HCT116 (cell line): ENCODE measurements around the gene MED15. TPM values are rescaled to one million over a fixed set of nuclear protein-coding genes. Genes with fewer than 3 reads are reported as not detected.

Source experiments
- ATAC-seq: fragments of 200-7000 bp; cut with Tn5 transposase; 2 replicates; pipeline ENCODE4 v1.9.1; 2020; ENCODE audit warnings: mild to moderate bottlenecking, moderate library complexity
- BruUV-seq: library from RNA; stranded (reverse); fragments of 400-500 nt; replicated peaks from 2 replicates; lab custom pipeline; 2021; lab: Mats Ljungman, UMichigan
- CTCF ChIA-PET: fragments of 300-600 bp; sonication (Branson Sonifier 250); formaldehyde crosslinking; loops from one replicate; lab custom pipeline; 2021; ENCODE audit warnings: antibody characterized with exemption; lab: Charles Lee
- POLR2A ChIA-PET: fragments of 300-600, 350-600 bp; sonication (Branson Sonifier 250); formaldehyde crosslinking; loops from one replicate; lab custom pipeline; 2021; ENCODE audit warnings: antibody characterized with exemption; lab: Charles Lee
- RAD21 ChIA-PET, 2 experiments: fragments of 300-600 bp; sonication (Branson Sonifier 250); formaldehyde crosslinking; loops; one replicate each; lab custom pipeline; 2023; ENCODE audit warnings: low total read pairs in 2 of 2; ENCODE audit not compliant: uncharacterized antibody in 2 of 2, unreplicated experiment in 2 of 2, low non-redundant PET in 1 of 2; lab: Charles Lee
- DNase-seq: peaks from one replicate; pipeline ENCODE4 v3.0.0-alpha.2; 2010; ENCODE audit warnings: low read depth, low spot score
- H2AFZ ChIP-seq: fragments of 200-600 bp; shearing (Covaris generic), sonication (generic); 2 replicates; pipeline ENCODE4 v1.6.1; 2017; ENCODE audit warnings: low read depth, mixed run types, mixed read lengths, antibody characterized with exemption, low read length; ENCODE audit not compliant: poor library complexity, severe bottlenecking
- H3K27ac ChIP-seq: 2 replicates; pipeline ENCODE4 v1.5.1; 2012; ENCODE audit warnings: low read depth, low read length
- H3K27me3 ChIP-seq: fragments of 200-600 bp; sonication (generic); 2 replicates; pipeline ENCODE4 v1.6.1; 2016; ENCODE audit warnings: mixed run types, low read length, mixed read lengths; ENCODE audit not compliant: insufficient read depth
- H3K36me3 ChIP-seq, 2 experiments: fragments of 200-500 bp in 1 of 2; fragments of 200-600 bp in 1 of 2; sonication (Bioruptor generic) in 1 of 2; sonication (generic) in 1 of 2; 2 replicates each; pipeline versions ENCODE4 v1.5.1 to v1.6.1; 2014 to 2016; ENCODE audit warnings: low read length in 2 of 2, inconsistent platforms in 1 of 2, mixed read lengths in 1 of 2, mixed run types in 1 of 2; ENCODE audit not compliant: insufficient read depth in 2 of 2, control insufficient read depth in 1 of 2
- H3K4me1 ChIP-seq, 2 experiments: fragments of 200-600 bp in 1 of 2; sonication (generic) in 1 of 2; 2 replicates each; pipeline versions ENCODE4 v1.5.1 to v1.6.1; 2012 to 2017; ENCODE audit warnings: low read length in 2 of 2, inconsistent platforms in 1 of 2, mild to moderate bottlenecking in 1 of 2, mixed read lengths in 1 of 2, mixed run types in 1 of 2, moderate library complexity in 1 of 2; ENCODE audit not compliant: insufficient read depth in 2 of 2, control insufficient read depth in 1 of 2
- H3K4me2 ChIP-seq: fragments of 200-600 bp; sonication (generic); 2 replicates; pipeline ENCODE4 v1.6.1; 2017; ENCODE audit warnings: mixed run types, low read length, mixed read lengths
- H3K4me3 ChIP-seq, 2 experiments: fragments of 200-600 bp in 1 of 2; sonication (generic) in 1 of 2; replicated peaks in 1 of 2; 2 replicates each; pipeline ENCODE4 v1.5.1; 2011 to 2016; ENCODE audit warnings: low read length in 2 of 2, control low read depth in 1 of 2, low read depth in 1 of 2, mild to moderate bottlenecking in 1 of 2, mixed read lengths in 1 of 2, mixed run types in 1 of 2
- H3K79me2 ChIP-seq: fragments of 200-600 bp; sonication (generic); 2 replicates; pipeline ENCODE4 v1.6.1; 2017; ENCODE audit warnings: mild to moderate bottlenecking, mixed run types, low read length, moderate library complexity, mixed read lengths; ENCODE audit not compliant: insufficient read depth
- H3K9ac ChIP-seq: fragments of 200-600 bp; sonication (generic); 2 replicates; pipeline ENCODE4 v1.6.1; 2016; ENCODE audit warnings: low read length, mixed read lengths
- H3K9me2 ChIP-seq: fragments of 200-600 bp; sonication (generic), shearing (Covaris generic); 2 replicates; pipeline ENCODE4 v1.6.1; 2017; ENCODE audit warnings: mixed run types, mild to moderate bottlenecking, moderate library complexity; ENCODE audit not compliant: insufficient read depth
- H3K9me3 ChIP-seq, 2 experiments: fragments of 200-500 bp in 1 of 2; fragments of 200-600 bp in 1 of 2; sonication (Bioruptor generic) in 1 of 2; sonication (generic) in 1 of 2; 2 replicates each; pipeline ENCODE4 v1.6.1; 2014 to 2017; ENCODE audit warnings: low read length in 2 of 2, mixed read lengths in 2 of 2, inconsistent platforms in 1 of 2, low read depth in 1 of 2, mild to moderate bottlenecking in 1 of 2, mixed run types in 1 of 2, moderate library complexity in 1 of 2; ENCODE audit not compliant: control insufficient read depth in 1 of 2, insufficient read depth in 1 of 2
- H4K20me1 ChIP-seq: fragments of 200-600 bp; sonication (generic), shearing (Covaris generic); 2 replicates; pipeline ENCODE4 v1.6.1; 2017; ENCODE audit warnings: mixed run types, mild to moderate bottlenecking, moderate library complexity; ENCODE audit not compliant: insufficient read depth
- CBX3 ChIP-seq: IDR thresholded peaks from 2 replicates; pipeline ENCODE4 v1.6.1; 2012; ENCODE audit warnings: low read depth
- CEBPB ChIP-seq: IDR thresholded peaks from 2 replicates; pipeline ENCODE4 v1.6.1; 2012; ENCODE audit warnings: low read depth
- EGR1 ChIP-seq: IDR thresholded peaks from 2 replicates; pipeline ENCODE4 v1.6.1; 2012; ENCODE audit warnings: low read depth
- EZH2phosphoT487 ChIP-seq: fragments of 200-600 bp; IDR thresholded peaks from 2 replicates; pipeline ENCODE4 v1.6.1; 2018; ENCODE audit warnings: antibody characterized with exemption, borderline replicate concordance
- FOSL1 ChIP-seq: IDR thresholded peaks from 2 replicates; pipeline ENCODE4 v1.6.1; 2012; ENCODE audit warnings: low read depth
- POLR2A ChIP-seq: IDR thresholded peaks from 2 replicates; pipeline ENCODE4 v1.7.0; 2011; ENCODE audit warnings: borderline replicate concordance; ENCODE audit not compliant: insufficient read depth, insufficient read length; ENCODE audit errors: extremely low read depth
- POLR2AphosphoS5 ChIP-seq: IDR thresholded peaks from 2 replicates; pipeline ENCODE4 v1.6.1; 2011; ENCODE audit warnings: mild to moderate bottlenecking, low read depth, low read length, moderate library complexity
- RAD21 ChIP-seq: IDR thresholded peaks from 2 replicates; pipeline ENCODE4 v1.6.1; 2012; ENCODE audit warnings: low read depth, mild to moderate bottlenecking
- SP1 ChIP-seq: IDR thresholded peaks from 2 replicates; pipeline ENCODE4 v1.6.1; 2012; ENCODE audit warnings: low read depth
- SRF ChIP-seq: IDR thresholded peaks from 2 replicates; pipeline ENCODE4 v1.6.1; 2012; ENCODE audit warnings: low read depth
- TCF7L2 ChIP-seq: IDR thresholded peaks from 2 replicates; pipeline ENCODE4 v1.7.0; 2011; ENCODE audit warnings: borderline replicate concordance, inconsistent platforms; ENCODE audit not compliant: insufficient read depth, insufficient read length; ENCODE audit errors: extremely low read depth
- YY1 ChIP-seq: IDR thresholded peaks from 2 replicates; pipeline ENCODE4 v1.6.1; 2011; ENCODE audit warnings: low read length, low read depth, moderate library complexity, mild to moderate bottlenecking; ENCODE audit not compliant: insufficient replicate concordance; ENCODE audit errors: extremely low read depth
- ZFX ChIP-seq: fragments of 450-650 bp; IDR thresholded peaks from 2 replicates; pipeline ENCODE4 v1.6.1; 2017
- ZNF274 ChIP-seq: fragments of 200-500 bp; sonication (Bioruptor generic); IDR thresholded peaks from 2 replicates; pipeline ENCODE4 v1.6.1; 2014; ENCODE audit warnings: mild to moderate bottlenecking, low read depth, low read length, inconsistent platforms
- intact Hi-C: fragments of 100-400 bp; cut with micrococcal nuclease; formaldehyde crosslinking; loops from 2 replicates; pipeline ENCODE4 v1.10.0; 2022
- total RNA-seq: library from RNA; stranded (reverse); gene quantifications from one replicate; pipeline ENCODE4 v1.2.1, GENCODE V29; 2021; ENCODE audit not compliant: unreplicated experiment
- TF ChIP-seq, protein P1 (sequence below): IDR thresholded peaks from 2 replicates; pipeline ENCODE4 v1.6.1; 2012
- TF ChIP-seq, protein P2 (sequence below): IDR thresholded peaks from 2 replicates; pipeline ENCODE4 v1.6.1; 2012; ENCODE audit warnings: low read depth
- TF ChIP-seq, protein P3 (sequence below): IDR thresholded peaks from 2 replicates; pipeline ENCODE4 v1.6.1; 2012
- TF ChIP-seq, protein P4 (sequence below), 3 experiments: fragments of 200-600 bp in 1 of 3; sonication (generic) in 1 of 3; IDR thresholded peaks in 2 of 3; conservative IDR thresholded peaks in 1 of 3; 2 replicates each; pipeline ENCODE4 v1.5.1; 2012 to 2017; ENCODE audit warnings: low read depth in 2 of 3, low read length in 2 of 3, antibody characterized with exemption in 1 of 3, borderline replicate concordance in 1 of 3, control low read depth in 1 of 3, mild to moderate bottlenecking in 1 of 3, mixed read lengths in 1 of 3, mixed run types in 1 of 3, moderate library complexity in 1 of 3; ENCODE audit not compliant: insufficient read depth in 1 of 3

MED15 gene
- total RNA-seq, 1 experiment from 2014 or later: 81.3 TPM

DNA sequence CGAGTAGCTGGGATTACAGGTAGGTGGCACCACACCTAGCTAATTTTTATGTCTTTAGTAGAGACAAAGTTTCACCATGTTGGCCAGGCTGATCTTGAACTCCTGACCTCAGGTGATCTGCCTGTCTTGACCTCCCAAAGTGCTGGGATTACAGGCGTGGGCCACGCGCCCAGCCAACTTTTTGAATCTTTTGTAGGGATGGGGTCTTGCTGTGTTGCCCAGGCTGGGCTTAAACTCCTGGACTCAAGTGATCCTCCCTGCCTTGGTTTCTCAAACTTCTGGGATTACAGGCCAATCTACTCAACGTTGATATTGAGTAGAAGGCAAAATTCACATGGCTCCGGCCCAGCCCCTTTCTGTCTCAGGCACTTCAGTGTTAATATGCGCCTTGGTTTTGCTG, 93.9 kb downstream of the MED15 start:
- no peak overlapping the region for H3K9ac ChIP-seq
- H3K27ac ChIP-seq: no peak overlapping the region
- H3K79me2 ChIP-seq: no peaks in the 10 kb centered on the region
- H3K36me3 ChIP-seq: no peaks in the 10 kb centered on the region
- H3K27me3 ChIP-seq: no peaks in the 10 kb centered on the region
- peaks cover 4 to 7% of the 10 kb centered on the region in 2 experiments; a peak in 3 of 4 replicates for H3K4me1 ChIP-seq
- ATAC-seq (no peak), DNase-seq (no peak)
- POLR2A ChIA-PET: no interaction called here
- H3K9me3 ChIP-seq: no peaks in the 10 kb centered on the region
- BruUV-seq: no TSS peak
- H4K20me1 ChIP-seq: no peaks in the 10 kb centered on the region
- RAD21 ChIA-PET: no interaction called here
- no peak overlapping the region for H3K4me3 ChIP-seq
- intact Hi-C loops: no loop called here
- no peak overlapping the region for H2AFZ ChIP-seq
- H3K9me2 ChIP-seq: no peaks in the 10 kb centered on the region
- no peak for TF ChIP-seq EGR1
- TF ChIP-seq, protein P1, sequence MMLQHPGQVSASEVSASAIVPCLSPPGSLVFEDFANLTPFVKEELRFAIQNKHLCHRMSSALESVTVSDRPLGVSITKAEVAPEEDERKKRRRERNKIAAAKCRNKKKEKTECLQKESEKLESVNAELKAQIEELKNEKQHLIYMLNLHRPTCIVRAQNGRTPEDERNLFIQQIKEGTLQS: no peak
- no peak for TF ChIP-seq POLR2A
- TF ChIP-seq, protein P2, sequence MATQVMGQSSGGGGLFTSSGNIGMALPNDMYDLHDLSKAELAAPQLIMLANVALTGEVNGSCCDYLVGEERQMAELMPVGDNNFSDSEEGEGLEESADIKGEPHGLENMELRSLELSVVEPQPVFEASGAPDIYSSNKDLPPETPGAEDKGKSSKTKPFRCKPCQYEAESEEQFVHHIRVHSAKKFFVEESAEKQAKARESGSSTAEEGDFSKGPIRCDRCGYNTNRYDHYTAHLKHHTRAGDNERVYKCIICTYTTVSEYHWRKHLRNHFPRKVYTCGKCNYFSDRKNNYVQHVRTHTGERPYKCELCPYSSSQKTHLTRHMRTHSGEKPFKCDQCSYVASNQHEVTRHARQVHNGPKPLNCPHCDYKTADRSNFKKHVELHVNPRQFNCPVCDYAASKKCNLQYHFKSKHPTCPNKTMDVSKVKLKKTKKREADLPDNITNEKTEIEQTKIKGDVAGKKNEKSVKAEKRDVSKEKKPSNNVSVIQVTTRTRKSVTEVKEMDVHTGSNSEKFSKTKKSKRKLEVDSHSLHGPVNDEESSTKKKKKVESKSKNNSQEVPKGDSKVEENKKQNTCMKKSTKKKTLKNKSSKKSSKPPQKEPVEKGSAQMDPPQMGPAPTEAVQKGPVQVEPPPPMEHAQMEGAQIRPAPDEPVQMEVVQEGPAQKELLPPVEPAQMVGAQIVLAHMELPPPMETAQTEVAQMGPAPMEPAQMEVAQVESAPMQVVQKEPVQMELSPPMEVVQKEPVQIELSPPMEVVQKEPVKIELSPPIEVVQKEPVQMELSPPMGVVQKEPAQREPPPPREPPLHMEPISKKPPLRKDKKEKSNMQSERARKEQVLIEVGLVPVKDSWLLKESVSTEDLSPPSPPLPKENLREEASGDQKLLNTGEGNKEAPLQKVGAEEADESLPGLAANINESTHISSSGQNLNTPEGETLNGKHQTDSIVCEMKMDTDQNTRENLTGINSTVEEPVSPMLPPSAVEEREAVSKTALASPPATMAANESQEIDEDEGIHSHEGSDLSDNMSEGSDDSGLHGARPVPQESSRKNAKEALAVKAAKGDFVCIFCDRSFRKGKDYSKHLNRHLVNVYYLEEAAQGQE: no peak
- no peak for TF ChIP-seq YY1
- no peak for TF ChIP-seq EZH2phosphoT487
- TF ChIP-seq SP1: no peak
- no peak for TF ChIP-seq CEBPB
- TF ChIP-seq ZNF274: no peak
- TF ChIP-seq, protein P3, sequence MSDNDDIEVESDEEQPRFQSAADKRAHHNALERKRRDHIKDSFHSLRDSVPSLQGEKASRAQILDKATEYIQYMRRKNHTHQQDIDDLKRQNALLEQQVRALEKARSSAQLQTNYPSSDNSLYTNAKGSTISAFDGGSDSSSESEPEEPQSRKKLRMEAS: no peak
- no peak for TF ChIP-seq POLR2AphosphoS5
- no peak for TF ChIP-seq FOSL1
- TF ChIP-seq RAD21: no peak
- TF ChIP-seq CBX3: no peak
- TF ChIP-seq SRF: no peak
- TF ChIP-seq, protein P4, sequence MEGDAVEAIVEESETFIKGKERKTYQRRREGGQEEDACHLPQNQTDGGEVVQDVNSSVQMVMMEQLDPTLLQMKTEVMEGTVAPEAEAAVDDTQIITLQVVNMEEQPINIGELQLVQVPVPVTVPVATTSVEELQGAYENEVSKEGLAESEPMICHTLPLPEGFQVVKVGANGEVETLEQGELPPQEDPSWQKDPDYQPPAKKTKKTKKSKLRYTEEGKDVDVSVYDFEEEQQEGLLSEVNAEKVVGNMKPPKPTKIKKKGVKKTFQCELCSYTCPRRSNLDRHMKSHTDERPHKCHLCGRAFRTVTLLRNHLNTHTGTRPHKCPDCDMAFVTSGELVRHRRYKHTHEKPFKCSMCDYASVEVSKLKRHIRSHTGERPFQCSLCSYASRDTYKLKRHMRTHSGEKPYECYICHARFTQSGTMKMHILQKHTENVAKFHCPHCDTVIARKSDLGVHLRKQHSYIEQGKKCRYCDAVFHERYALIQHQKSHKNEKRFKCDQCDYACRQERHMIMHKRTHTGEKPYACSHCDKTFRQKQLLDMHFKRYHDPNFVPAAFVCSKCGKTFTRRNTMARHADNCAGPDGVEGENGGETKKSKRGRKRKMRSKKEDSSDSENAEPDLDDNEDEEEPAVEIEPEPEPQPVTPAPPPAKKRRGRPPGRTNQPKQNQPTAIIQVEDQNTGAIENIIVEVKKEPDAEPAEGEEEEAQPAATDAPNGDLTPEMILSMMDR (IDR thresholded peaks at IDR 0.05 in 2 of 3, conservative IDR thresholded peaks at IDR 0.05 in 1 of 3; ENCODE audit: borderline replicate concordance in 1 of 3, insufficient read depth in 1 of 3, low read depth in 2 of 3, low read length in 2 of 3): no peak
- no peak for TF ChIP-seq ZFX
- no peak for TF ChIP-seq TCF7L2
- CTCF ChIA-PET: interaction anchor here (0.7 kb wide), 1 partner anchor 183 kb away, joined by 3 read pairs; no protein-coding TSS in a partner anchor
- no peak overlapping the region for H3K4me2 ChIP-seq
